ENCODE data around the gene CYB5D1. TPM values are rescaled to one million over a fixed set of nuclear protein-coding genes. Genes with fewer than 3 reads are reported as not detected.
A peak's percentile ranks its signal among the peaks of the same experiment; 100 is the strongest.

The CYB5D1 gene
- total and polyA plus RNA-seq, 2 donors: 6.9 to 12.5 TPM

DNA sequence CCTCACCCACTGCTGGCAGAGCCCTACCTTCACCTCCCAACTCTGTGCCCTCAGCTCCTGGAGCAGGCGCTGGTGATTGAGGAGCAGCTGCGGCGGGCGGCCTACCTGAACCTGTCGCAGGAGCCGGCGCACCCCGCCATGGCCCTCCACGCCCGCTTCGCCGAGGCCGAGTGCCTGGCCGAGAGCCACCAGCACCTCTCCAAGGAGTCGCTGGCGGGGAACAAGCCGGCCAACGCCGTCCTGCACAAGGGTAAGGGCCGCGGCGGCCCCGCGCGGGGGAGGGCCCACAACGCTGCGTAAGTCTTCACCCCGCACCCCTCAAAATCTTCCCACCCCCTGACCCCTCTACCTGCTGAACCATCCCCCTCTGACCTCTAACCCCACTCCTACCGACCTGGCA, 51.3 kb downstream of the CYB5D1 start:
- Histone ChIP-seq H3K27ac (ENCODE audit: low read depth) (no peak overlapping the region), H3K4me3 (ENCODE audit: low read depth, low read length) (no peak overlapping the region), H3K36me3 (ENCODE audit: insufficient read depth) (peaks cover 15% of the 10 kb centered on the region), H3K4me1 (ENCODE audit: insufficient read depth) (no peaks in the 10 kb centered on the region)
- DNase-seq (ENCODE audit: extremely low spot score): no peak
- 93% methylated on average over 29 of the region's 29 CpGs for WGBS

GRCh38 chr17:7910281-7910680, 52.5 kb downstream of the CYB5D1 start:
- Histone ChIP-seq H3K4me3 (ENCODE audit: low read depth, low read length) (no peak overlapping the region), H3K4me1 (ENCODE audit: insufficient read depth) (no peaks in the 10 kb centered on the region), H3K36me3 (ENCODE audit: insufficient read depth) (peaks cover 15% of the 10 kb centered on the region), H3K27ac (ENCODE audit: low read depth) (no peak overlapping the region)
- no peak for DNase-seq (ENCODE audit: extremely low spot score)
- WGBS: 96% methylated on average over 15 of the region's 15 CpGs

DNA sequence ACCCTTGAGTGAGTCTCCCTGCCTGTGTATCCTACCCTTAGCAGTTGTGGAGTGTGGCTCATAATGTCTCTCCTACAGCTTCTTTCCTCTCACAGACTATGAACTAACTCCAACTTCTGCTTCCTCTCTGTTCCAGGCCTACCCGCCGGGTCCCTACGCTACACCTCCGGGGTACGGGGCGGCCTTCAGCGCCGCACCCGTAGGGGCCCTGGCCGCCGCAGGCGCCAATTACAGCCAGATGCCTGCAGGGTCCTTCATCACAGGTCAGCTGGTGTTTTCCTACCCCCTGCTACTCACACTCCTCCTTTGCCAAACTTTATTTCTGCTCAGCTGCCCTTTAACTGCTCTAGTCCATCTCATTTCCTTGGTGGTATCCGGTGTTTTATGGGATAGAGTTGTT, 52.9 kb downstream of the CYB5D1 start:
- Histone ChIP-seq H3K27ac (ENCODE audit: low read depth) (no peak overlapping the region), H3K4me3 (ENCODE audit: low read depth, low read length) (no peak overlapping the region), H3K4me1 (ENCODE audit: insufficient read depth) (no peaks in the 10 kb centered on the region), H3K36me3 (ENCODE audit: insufficient read depth) (peaks cover 15% of the 10 kb centered on the region)
- 91% methylated on average over 13 of the region's 13 CpGs for WGBS
- no peak for DNase-seq (ENCODE audit: extremely low spot score)

DNA sequence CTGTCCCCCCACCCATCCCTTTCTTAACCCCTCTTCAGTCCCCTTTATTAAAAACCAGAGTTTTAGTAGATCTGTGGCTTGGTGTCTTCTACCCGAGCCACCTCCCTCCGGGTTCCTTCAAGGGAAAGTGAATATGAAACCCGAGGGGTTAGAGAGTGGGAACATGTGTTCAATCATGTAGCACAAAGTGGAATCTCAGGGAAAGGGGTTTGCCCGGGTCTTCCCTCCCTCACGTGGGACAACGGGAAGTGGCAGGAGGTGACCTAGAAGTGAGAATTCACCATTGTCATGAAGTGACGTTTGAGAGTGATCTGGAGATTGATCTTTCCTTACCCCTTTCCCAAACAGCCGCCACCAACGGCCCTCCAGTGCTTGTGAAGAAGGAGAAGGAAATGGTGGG, 53.3 kb downstream of the CYB5D1 start:
- Histone ChIP-seq H3K27ac (ENCODE audit: low read depth) (no peak overlapping the region), H3K4me3 (ENCODE audit: low read depth, low read length) (no peak overlapping the region), H3K4me1 (ENCODE audit: insufficient read depth) (no peaks in the 10 kb centered on the region), H3K36me3 (ENCODE audit: insufficient read depth) (peaks cover 12% of the 10 kb centered on the region)
- WGBS: 72% methylated on average over 9 of the region's 9 CpGs
- no peak for DNase-seq (ENCODE audit: extremely low spot score)

Small RNA genes within 50 kb of the gene (small RNA-seq; reads per million reads assigned to genes)
- 107 reads per million, percentile 97 among the genes with 10 or more reads in this experiment for gene SCARNA21

Other genes with a start within 250 kb of the CYB5D1 start
- 26.2 TPM for gene FXR2, start 243.1 kb upstream of the CYB5D1 start, total RNA-seq
- gene FXR2, start 243.1 kb upstream of the CYB5D1 start, polyA plus RNA-seq: 38.5 TPM
- 24.8 TPM for gene SAT2, start 230.2 kb upstream of the CYB5D1 start, total RNA-seq
- 116 TPM for gene SAT2, start 230.2 kb upstream of the CYB5D1 start, polyA plus RNA-seq
- gene SHBG, start 227.9 kb upstream of the CYB5D1 start, total RNA-seq: 0.32 TPM
- gene SHBG, start 227.9 kb upstream of the CYB5D1 start, polyA plus RNA-seq: 0.22 TPM
- 4.9 TPM for gene ATP1B2, start 207.1 kb upstream of the CYB5D1 start, total RNA-seq
- gene ATP1B2, start 207.1 kb upstream of the CYB5D1 start, polyA plus RNA-seq: 6.4 TPM
- 17.9 TPM for gene TP53, start 170.5 kb upstream of the CYB5D1 start, total RNA-seq
- 31.8 TPM for gene TP53, start 170.5 kb upstream of the CYB5D1 start, polyA plus RNA-seq
- gene WRAP53, start 169.5 kb upstream of the CYB5D1 start, total RNA-seq: 4.1 TPM
- gene WRAP53, start 169.5 kb upstream of the CYB5D1 start, polyA plus RNA-seq: 7.7 TPM
- gene EFNB3, start 152.8 kb upstream of the CYB5D1 start, total RNA-seq: 3.3 TPM
- gene EFNB3, start 152.8 kb upstream of the CYB5D1 start, polyA plus RNA-seq: 0.86 TPM
- 0.11 TPM for gene DNAH2, start 140.3 kb upstream of the CYB5D1 start, total RNA-seq
- 0.16 TPM for gene DNAH2, start 140.3 kb upstream of the CYB5D1 start, polyA plus RNA-seq
- gene KDM6B, start 23.8 kb upstream of the CYB5D1 start, total RNA-seq: 7.9 TPM
- 17.3 TPM for gene KDM6B, start 23.8 kb upstream of the CYB5D1 start, polyA plus RNA-seq
- 8.1 TPM for gene TMEM88, start 2.9 kb upstream of the CYB5D1 start, total RNA-seq
- gene TMEM88, start 2.9 kb upstream of the CYB5D1 start, polyA plus RNA-seq: 37.0 TPM
- 44.4 TPM for gene NAA38, start 444 bp upstream of the CYB5D1 start, total RNA-seq
- gene NAA38, start 444 bp upstream of the CYB5D1 start, polyA plus RNA-seq: 110 TPM
- gene CHD3, start 30.8 kb downstream of the CYB5D1 start, total RNA-seq: 84.8 TPM
- 109 TPM for gene CHD3, start 30.8 kb downstream of the CYB5D1 start, polyA plus RNA-seq
- gene RNF227, start 58.3 kb downstream of the CYB5D1 start, total RNA-seq: 4.2 TPM
- 3.8 TPM for gene RNF227, start 58.3 kb downstream of the CYB5D1 start, polyA plus RNA-seq
- 2.3 TPM for gene KCNAB3, start 71.9 kb downstream of the CYB5D1 start, total RNA-seq
- 1.3 TPM for gene KCNAB3, start 71.9 kb downstream of the CYB5D1 start, polyA plus RNA-seq
- 19.9 TPM for gene TRAPPC1, start 73.9 kb downstream of the CYB5D1 start, total RNA-seq
- 137 TPM for gene TRAPPC1, start 73.9 kb downstream of the CYB5D1 start, polyA plus RNA-seq
- gene CNTROB, start 74.2 kb downstream of the CYB5D1 start, total RNA-seq: 23.8 TPM
- gene CNTROB, start 74.2 kb downstream of the CYB5D1 start, polyA plus RNA-seq: 24.7 TPM
- not detected for gene GUCY2D, start 144.6 kb downstream of the CYB5D1 start, total RNA-seq
- not detected for gene GUCY2D, start 144.6 kb downstream of the CYB5D1 start, polyA plus RNA-seq
- not detected for gene ALOX15B, start 181.1 kb downstream of the CYB5D1 start, total RNA-seq
- gene ALOX15B, start 181.1 kb downstream of the CYB5D1 start, polyA plus RNA-seq: 5.6 TPM
- gene ALOX12B, start 229.7 kb downstream of the CYB5D1 start, total RNA-seq: 0.11 TPM
- not detected for gene ALOX12B, start 229.7 kb downstream of the CYB5D1 start, polyA plus RNA-seq